ENCODE measurements around the gene TMEM170B. TPM values are rescaled to one million over a fixed set of nuclear protein-coding genes. Genes with fewer than 3 reads are reported as not detected.

Gene TMEM170B
- polyA plus RNA-seq, 1 experiment, result 0.23 TPM

DNA sequence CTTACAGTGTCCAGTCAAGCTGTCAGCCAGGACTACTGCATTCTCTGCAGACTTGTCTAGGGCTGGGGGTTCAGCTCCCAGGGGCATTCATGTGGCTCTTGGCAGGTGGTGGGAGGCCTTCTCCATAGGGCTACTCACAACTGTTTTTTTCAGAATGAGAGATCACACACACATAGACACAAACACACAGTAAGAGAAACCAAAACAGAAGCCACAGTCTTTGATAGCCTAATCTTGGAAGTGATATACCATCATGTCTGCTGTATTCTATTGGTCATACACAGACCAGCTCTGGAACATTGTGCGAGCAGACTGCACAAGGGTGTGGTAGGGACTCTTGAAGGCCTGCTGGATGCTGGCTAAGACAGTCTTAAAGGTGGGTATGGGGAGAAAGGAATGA, 13.5 kb downstream of the TMEM170B start:
- TF ChIP-seq, protein P1, sequence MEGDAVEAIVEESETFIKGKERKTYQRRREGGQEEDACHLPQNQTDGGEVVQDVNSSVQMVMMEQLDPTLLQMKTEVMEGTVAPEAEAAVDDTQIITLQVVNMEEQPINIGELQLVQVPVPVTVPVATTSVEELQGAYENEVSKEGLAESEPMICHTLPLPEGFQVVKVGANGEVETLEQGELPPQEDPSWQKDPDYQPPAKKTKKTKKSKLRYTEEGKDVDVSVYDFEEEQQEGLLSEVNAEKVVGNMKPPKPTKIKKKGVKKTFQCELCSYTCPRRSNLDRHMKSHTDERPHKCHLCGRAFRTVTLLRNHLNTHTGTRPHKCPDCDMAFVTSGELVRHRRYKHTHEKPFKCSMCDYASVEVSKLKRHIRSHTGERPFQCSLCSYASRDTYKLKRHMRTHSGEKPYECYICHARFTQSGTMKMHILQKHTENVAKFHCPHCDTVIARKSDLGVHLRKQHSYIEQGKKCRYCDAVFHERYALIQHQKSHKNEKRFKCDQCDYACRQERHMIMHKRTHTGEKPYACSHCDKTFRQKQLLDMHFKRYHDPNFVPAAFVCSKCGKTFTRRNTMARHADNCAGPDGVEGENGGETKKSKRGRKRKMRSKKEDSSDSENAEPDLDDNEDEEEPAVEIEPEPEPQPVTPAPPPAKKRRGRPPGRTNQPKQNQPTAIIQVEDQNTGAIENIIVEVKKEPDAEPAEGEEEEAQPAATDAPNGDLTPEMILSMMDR (IDR thresholded peaks at IDR 0.05; ENCODE audit: insufficient read depth, low read depth, low read length), result no peak
- no peaks in the 10 kb centered on the region for H3K27me3 ChIP-seq (ENCODE audit: control insufficient read depth, insufficient read depth, low read length)
- CTCF ChIA-PET, result no interaction called here
- POLR2A ChIA-PET, result no interaction called here
- H3K4me3 ChIP-seq (ENCODE audit: low read depth, low read length), result no peak overlapping the region
- no peak for DNase-seq (ENCODE audit: low read depth)
- no peaks in the 10 kb centered on the region for H3K36me3 ChIP-seq (ENCODE audit: control insufficient read depth, insufficient read depth, low read length)

DNA sequence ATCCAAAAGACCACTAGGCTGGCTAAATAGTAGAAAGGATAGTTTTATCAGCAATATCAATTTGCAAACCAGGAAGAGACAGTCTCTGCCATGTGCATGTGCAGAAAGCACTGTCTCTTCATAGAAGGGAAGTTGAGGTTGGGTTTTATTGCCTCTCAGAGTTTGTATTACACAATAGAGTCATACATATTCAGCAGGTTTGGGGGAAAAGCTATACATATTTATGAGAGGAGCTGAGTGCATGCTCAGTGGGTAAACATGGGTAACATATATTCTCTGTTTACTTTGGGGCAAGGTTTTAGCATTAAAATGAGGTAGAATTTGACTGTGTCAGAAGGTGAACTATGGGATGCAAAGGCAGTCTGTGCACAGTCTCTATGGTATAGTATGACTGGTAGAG, 14.9 kb downstream of the TMEM170B start:
- Histone ChIP-seq H3K4me3 (ENCODE audit: low read depth, low read length) (no peak overlapping the region), H3K27me3 (ENCODE audit: control insufficient read depth, insufficient read depth, low read length) (no peaks in the 10 kb centered on the region; the same call in 1 of the 2 replicates), H3K36me3 (ENCODE audit: control insufficient read depth, insufficient read depth, low read length) (no peaks in the 10 kb centered on the region)
- no peak for DNase-seq (ENCODE audit: low read depth)
- TF ChIP-seq, protein P1 (IDR thresholded peaks at IDR 0.05; ENCODE audit: insufficient read depth, low read depth, low read length), result no peak
- POLR2A ChIA-PET, result no interaction called here
- CTCF ChIA-PET, result interaction anchor here (0.9 to 1.5 kb wide), 2 partner anchors 11 to 57 kb away, joined by 4 to 7 read pairs; no protein-coding TSS in a partner anchor

DNA sequence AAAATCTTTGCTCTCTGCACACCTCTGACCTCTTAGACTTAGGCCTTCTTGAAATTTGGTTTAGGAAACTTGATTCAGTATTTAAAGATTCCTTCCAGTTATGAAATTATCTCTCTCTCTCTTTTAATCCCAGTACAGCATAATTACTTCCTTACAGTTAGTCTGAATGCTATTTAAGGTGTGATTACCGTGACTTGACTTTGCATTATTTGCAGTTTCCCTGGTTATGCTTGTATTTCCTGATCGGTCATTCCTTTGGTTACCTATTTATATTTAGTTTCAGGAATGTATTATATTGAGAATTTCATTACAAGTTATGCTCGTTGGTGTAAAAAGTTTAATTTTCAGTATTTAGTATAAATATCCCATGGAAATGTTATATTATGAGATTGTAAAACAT, 16.3 kb downstream of the TMEM170B start:
- H3K36me3 ChIP-seq (ENCODE audit: control insufficient read depth, insufficient read depth, low read length), result no peaks in the 10 kb centered on the region
- DNase-seq (ENCODE audit: low read depth), result no peak
- no peaks in the 10 kb centered on the region; the same call in 1 of the 2 replicates for H3K27me3 ChIP-seq (ENCODE audit: control insufficient read depth, insufficient read depth, low read length)
- H3K4me3 ChIP-seq (ENCODE audit: low read depth, low read length), result no peak overlapping the region
- CTCF ChIA-PET, result no interaction called here
- TF ChIP-seq, protein P1 (IDR thresholded peaks at IDR 0.05; ENCODE audit: insufficient read depth, low read depth, low read length), result no peak
- POLR2A ChIA-PET, result no interaction called here

- no peak overlapping the region for H3K4me3 ChIP-seq (ENCODE audit: low read depth, low read length)
- TF ChIP-seq, protein P1 (IDR thresholded peaks at IDR 0.05; ENCODE audit: insufficient read depth, low read depth, low read length), result no peak
- no peak for DNase-seq (ENCODE audit: low read depth)
- CTCF ChIA-PET, result interaction anchor here (0.7 to 0.9 kb wide), 3 partner anchors 15 to 19 kb away, joined by 3 read pairs; no protein-coding TSS in a partner anchor
- H3K36me3 ChIP-seq (ENCODE audit: control insufficient read depth, insufficient read depth, low read length), result no peaks in the 10 kb centered on the region
- no peaks in the 10 kb centered on the region; the same call in 1 of the 2 replicates for H3K27me3 ChIP-seq (ENCODE audit: control insufficient read depth, insufficient read depth, low read length)
- POLR2A ChIA-PET, result no interaction called here
These were observed 18.8 kb downstream of the TMEM170B start for GRCh38 chr6:11556309-11556708.

DNA sequence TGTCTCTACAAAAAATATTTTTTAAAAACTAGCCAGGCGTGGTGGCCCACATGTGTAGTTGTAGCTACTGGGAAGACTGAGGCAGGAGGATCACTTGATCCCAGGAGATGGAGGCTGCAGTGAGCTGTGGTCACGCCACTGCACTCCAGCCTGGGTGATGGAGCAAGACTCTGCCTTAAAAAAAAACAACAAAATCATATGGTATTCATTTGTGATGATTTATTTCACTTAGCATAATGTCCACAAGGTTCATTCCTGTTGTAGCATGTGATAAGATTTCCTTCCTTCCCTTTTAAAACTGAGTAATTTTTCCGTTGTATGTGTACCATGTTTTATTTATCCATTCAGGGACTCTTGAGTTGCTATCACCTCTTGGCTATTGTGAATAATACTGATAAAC, 26.2 kb downstream of the TMEM170B start:
- ChIA-PET CTCF (no interaction called here), POLR2A (no interaction called here)
- H3K27me3 ChIP-seq (ENCODE audit: control insufficient read depth, insufficient read depth, low read length), result no peaks in the 10 kb centered on the region
- TF ChIP-seq, protein P1 (IDR thresholded peaks at IDR 0.05; ENCODE audit: insufficient read depth, low read depth, low read length), result no peak
- no peak for DNase-seq (ENCODE audit: low read depth)
- no peak overlapping the region for H3K4me3 ChIP-seq (ENCODE audit: low read depth, low read length)
- H3K36me3 ChIP-seq (ENCODE audit: control insufficient read depth, insufficient read depth, low read length), result no peaks in the 10 kb centered on the region

All from BJ (cell line).